SK-N-MC (cell line): ENCODE data around the gene BRD9.

Experiments
- EZH2 ChIP-seq: fragments of 200-600 bp; sonication (generic); IDR thresholded peaks from one replicate; pipeline ENCODE4 v1.6.1; 2017; ENCODE audit warnings: antibody characterized with exemption
- POLR2AphosphoS5 ChIP-seq: IDR thresholded peaks from 2 replicates; pipeline ENCODE4 v1.6.1; 2012; ENCODE audit warnings: mild to moderate bottlenecking, low read depth, low read length, borderline replicate concordance

DNA sequence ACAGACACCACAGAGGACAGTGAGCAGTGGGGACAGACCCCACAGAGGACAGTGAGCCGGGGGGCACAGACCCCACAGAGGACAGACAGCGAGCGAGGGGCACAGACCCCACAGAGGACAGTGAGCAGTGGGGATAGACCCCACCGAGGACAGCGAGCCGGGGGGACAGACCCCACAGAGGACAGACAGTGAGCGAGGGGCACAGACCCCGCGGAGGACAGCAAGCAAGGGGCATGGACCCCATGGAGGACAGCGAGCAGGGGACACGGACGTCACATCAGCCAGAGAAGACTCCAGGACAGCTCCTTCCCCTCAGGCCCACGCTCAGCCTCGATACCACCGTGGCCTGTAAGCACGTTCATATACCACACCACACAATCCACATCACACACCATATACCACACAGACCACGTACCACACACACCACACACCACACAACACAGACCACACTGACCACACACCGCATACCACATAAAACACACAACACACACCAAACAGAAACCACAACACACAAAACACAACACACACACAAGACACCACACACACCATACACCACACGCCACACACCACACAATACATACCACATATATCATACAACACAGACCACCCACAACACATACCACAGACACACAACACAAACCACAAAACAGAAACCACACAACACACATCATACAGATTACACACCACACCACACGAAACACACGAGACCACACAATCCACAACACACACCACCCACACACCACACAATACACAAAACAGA, 36.6 kb downstream of the BRD9 start:
- TF ChIP-seq EZH2 (no peak), POLR2AphosphoS5 (no peak)
